Measurements from ENCODE around the gene ZNF76. TPM values are rescaled to one million over a fixed set of nuclear protein-coding genes. Genes with fewer than 3 reads are reported as not detected.
A peak's percentile ranks its signal among the peaks of the same experiment; 100 is the strongest.

Gene ZNF76
- total and polyA plus RNA-seq, 2 of the 13 experiments (the other 11 are each of a cell fraction or from before 2014, with no cell fraction given), result 13.2 to 26.4 TPM

DNA sequence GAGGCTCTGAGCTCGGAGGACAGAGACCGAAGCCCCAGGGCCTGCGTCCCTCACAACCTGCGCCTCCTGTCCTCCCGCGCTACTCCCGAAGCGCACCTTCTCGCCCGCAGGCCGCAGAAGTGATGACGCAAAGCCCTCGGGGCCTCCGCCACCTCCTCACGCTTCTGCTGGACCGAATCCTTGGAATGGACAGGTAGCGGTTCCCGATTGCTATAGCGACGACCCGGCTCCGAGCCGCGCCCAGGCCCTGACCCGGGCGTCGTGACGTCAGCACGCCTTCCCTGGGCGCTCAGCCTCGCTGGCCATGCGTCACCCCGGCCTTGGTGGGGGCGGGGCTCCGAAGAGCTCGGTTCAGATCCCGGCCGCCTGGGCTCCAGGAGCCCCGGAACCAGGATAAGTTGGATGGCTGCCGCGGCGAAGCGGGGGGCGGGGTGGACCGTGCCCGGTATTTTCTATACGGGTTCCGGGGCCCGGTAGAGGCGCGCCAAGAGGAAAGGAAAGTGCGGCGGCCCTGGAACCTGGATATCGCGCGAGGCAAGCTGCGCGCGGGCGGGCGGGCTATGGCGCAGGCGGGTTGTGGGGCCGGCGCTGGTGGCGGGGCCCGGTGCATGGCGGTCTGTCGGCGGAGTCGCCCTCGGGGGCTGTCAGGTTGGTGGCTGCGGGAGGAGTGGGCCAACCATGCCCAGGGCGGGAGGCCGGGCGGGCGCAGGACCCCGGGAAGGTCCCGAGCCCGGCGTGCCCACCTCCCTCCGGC, at the start of gene ZNF76 (continued):
- TF ChIP-seq ZSCAN29 (CRISPR knock-in tag; conservative IDR thresholded peaks at IDR 0.05), result peak; percentile 94
- TF ChIP-seq ZC3H4 (CRISPR knock-in tag; IDR thresholded peaks at IDR 0.05; ENCODE audit: borderline replicate concordance), result peak; percentile 43; the same call in 1 of the 2 replicates
- TF ChIP-seq, protein P1, sequence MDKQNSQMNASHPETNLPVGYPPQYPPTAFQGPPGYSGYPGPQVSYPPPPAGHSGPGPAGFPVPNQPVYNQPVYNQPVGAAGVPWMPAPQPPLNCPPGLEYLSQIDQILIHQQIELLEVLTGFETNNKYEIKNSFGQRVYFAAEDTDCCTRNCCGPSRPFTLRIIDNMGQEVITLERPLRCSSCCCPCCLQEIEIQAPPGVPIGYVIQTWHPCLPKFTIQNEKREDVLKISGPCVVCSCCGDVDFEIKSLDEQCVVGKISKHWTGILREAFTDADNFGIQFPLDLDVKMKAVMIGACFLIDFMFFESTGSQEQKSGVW (CRISPR knock-in tag; IDR thresholded peaks at IDR 0.05; ENCODE audit: borderline replicate concordance), result no peak
- peak; percentile 82 for TF ChIP-seq ZNF232 (CRISPR knock-in tag; IDR thresholded peaks at IDR 0.05; ENCODE audit: borderline replicate concordance)
- TF ChIP-seq ZNF816 (CRISPR knock-in tag; IDR thresholded peaks at IDR 0.05; ENCODE audit: borderline replicate concordance), result peak; percentile 91; the same call in 1 of the 2 replicates
- 0 out of 2 replicates have a peak, but pooled peaks have one; percentile 28 for TF ChIP-seq ZSCAN12 (CRISPR knock-in tag; IDR thresholded peaks at IDR 0.05)
- TF ChIP-seq ELF3 (CRISPR knock-in tag; IDR thresholded peaks at IDR 0.05), result peak; percentile 80
- peak; percentile 59 for TF ChIP-seq ZNF12 (CRISPR knock-in tag; IDR thresholded peaks at IDR 0.05)
- no peak for TF ChIP-seq EZH2 (conservative IDR thresholded peaks at IDR 0.05; ENCODE audit: low read depth, low read length)
- TF ChIP-seq, protein P2, sequence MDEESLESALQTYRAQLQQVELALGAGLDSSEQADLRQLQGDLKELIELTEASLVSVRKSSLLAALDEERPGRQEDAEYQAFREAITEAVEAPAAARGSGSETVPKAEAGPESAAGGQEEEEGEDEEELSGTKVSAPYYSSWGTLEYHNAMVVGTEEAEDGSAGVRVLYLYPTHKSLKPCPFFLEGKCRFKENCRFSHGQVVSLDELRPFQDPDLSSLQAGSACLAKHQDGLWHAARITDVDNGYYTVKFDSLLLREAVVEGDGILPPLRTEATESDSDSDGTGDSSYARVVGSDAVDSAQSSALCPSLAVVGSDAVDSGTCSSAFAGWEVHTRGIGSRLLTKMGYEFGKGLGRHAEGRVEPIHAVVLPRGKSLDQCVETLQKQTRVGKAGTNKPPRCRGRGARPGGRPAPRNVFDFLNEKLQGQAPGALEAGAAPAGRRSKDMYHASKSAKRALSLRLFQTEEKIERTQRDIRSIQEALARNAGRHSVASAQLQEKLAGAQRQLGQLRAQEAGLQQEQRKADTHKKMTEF (CRISPR knock-in tag; IDR thresholded peaks at IDR 0.05), result peak; percentile 100
- peak; percentile 82 for TF ChIP-seq ATF7 (IDR thresholded peaks at IDR 0.05)
- TF ChIP-seq ATF7 (CRISPR knock-in tag; IDR thresholded peaks at IDR 0.05), result peak; percentile 90
- TF ChIP-seq, protein P3, sequence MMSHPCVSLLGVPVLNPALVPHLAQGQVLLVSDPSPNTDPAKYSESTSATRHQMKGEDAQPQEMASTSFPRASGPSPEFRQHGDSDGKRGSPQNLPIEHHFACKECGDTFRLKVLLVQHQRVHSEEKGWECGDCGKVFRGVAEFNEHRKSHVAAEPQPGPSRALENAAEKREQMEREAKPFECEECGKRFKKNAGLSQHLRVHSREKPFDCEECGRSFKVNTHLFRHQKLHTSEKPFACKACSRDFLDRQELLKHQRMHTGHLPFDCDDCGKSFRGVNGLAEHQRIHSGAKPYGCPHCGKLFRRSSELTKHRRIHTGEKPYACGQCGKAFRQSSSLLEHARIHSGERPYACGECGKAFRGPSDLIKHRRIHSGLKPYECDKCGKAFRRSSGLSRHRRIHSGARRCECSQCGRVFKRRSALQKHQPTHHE (CRISPR knock-in tag; IDR thresholded peaks at IDR 0.05; ENCODE audit: borderline replicate concordance), result peak; percentile 73; the same call in 1 of the 2 replicates
- peak; percentile 87; the same call in 1 of the 2 replicates for TF ChIP-seq ZNF331 (CRISPR knock-in tag; IDR thresholded peaks at IDR 0.05)
- TF ChIP-seq TBP (CRISPR knock-in tag; IDR thresholded peaks at IDR 0.05), result 0 out of 2 replicates have a peak, but pooled peaks have one; percentile 81
- TF ChIP-seq, protein P4, sequence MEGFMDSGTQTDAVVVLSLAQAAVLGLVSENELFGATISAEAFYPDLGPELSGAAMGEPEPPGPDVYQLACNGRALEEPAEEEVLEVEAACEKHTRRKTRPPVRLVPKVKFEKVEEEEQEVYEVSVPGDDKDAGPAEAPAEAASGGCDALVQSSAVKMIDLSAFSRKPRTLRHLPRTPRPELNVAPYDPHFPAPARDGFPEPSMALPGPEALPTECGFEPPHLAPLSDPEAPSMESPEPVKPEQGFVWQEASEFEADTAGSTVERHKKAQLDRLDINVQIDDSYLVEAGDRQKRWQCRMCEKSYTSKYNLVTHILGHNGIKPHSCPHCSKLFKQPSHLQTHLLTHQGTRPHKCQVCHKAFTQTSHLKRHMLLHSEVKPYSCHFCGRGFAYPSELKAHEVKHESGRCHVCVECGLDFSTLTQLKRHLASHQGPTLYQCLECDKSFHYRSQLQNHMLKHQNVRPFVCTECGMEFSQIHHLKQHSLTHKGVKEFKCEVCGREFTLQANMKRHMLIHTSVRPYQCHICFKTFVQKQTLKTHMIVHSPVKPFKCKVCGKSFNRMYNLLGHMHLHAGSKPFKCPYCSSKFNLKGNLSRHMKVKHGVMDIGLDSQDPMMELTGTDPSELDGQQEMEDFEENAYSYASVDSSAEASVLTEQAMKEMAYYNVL (CRISPR knock-in tag; IDR thresholded peaks at IDR 0.05; ENCODE audit: borderline replicate concordance), result no peak; the same call in 1 of the 2 replicates
- TF ChIP-seq KAT2B (IDR thresholded peaks at IDR 0.05; ENCODE audit: borderline replicate concordance, low read depth, low read length), result no peak
- TF ChIP-seq, protein P5, sequence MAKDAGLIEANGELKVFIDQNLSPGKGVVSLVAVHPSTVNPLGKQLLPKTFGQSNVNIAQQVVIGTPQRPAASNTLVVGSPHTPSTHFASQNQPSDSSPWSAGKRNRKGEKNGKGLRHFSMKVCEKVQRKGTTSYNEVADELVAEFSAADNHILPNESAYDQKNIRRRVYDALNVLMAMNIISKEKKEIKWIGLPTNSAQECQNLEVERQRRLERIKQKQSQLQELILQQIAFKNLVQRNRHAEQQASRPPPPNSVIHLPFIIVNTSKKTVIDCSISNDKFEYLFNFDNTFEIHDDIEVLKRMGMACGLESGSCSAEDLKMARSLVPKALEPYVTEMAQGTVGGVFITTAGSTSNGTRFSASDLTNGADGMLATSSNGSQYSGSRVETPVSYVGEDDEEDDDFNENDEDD (CRISPR knock-in tag; IDR thresholded peaks at IDR 0.05; ENCODE audit: borderline replicate concordance), result peak; percentile 87; the same call in 1 of the 2 replicates
- TF ChIP-seq ZBTB8A (CRISPR knock-in tag; IDR thresholded peaks at IDR 0.05; ENCODE audit: borderline replicate concordance, low read depth), result peak; percentile 86
- TF ChIP-seq JARID2 (CRISPR knock-in tag; IDR thresholded peaks at IDR 0.05; ENCODE audit: insufficient replicate concordance), result peak; percentile 11
- TF ChIP-seq, protein P6, sequence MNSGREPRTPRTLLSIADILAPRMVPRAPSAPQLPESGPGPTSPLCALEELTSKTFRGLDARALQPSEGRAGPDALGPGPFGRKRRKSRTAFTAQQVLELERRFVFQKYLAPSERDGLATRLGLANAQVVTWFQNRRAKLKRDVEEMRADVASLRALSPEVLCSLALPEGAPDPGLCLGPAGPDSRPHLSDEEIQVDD (CRISPR knock-in tag; IDR thresholded peaks at IDR 0.05; ENCODE audit: borderline replicate concordance), result peak; percentile 61; the same call in 1 of the 2 replicates
- TF ChIP-seq HOXA9 (CRISPR knock-in tag; IDR thresholded peaks at IDR 0.05; ENCODE audit: borderline replicate concordance), result peak; percentile 82; the same call in 1 of the 2 replicates
